Transverse colon (tissue), 3 donors: ENCODE results near the gene RSU1.

Experiments
- CTCF ChIP-seq, 5 experiments: fragments of 200-600 bp in 3 of 5; fragments of 450-650 bp in 2 of 5; sonication (generic) in 3 of 5; IDR thresholded peaks; 1 replicate in 2 of 5; 2 replicates in 3 of 5; pipeline ENCODE4 v1.5.1; 2016 to 2017; ENCODE audit warnings: antibody characterized with exemption in 5 of 5, inconsistent platforms in 3 of 5, mild to moderate bottlenecking in 2 of 5, moderate library complexity in 1 of 5
- EP300 ChIP-seq: sonication (generic); formaldehyde crosslinking; IDR thresholded peaks from one replicate; pipeline ENCODE4 v1.6.1; 2017; ENCODE audit warnings: antibody characterized with exemption, low read depth
- POLR2A ChIP-seq: fragments of 450-650 bp; IDR thresholded peaks from one replicate; pipeline ENCODE4 v1.6.1; 2016; ENCODE audit warnings: antibody characterized with exemption, mild to moderate bottlenecking, moderate library complexity

DNA sequence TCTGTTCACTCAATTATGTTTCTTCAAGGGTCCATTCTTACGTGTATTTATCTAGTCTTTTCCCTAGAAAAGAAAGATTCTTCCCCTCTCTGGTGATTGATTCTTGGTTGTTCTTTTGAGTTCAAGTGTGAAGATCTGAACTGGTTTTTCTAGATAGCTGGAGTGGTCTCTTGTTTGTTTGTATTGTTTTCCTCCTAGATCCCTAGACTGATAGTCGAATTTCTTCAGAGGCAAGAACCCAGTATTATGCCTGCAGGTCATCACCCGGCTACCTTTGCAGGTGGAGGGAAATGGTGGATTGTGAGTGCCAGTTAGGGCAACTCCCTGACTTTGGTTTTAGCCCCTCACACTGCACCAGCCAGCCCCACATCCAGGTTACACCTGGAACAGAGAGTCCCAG, 2.2 kb upstream of the RSU1 start:
- no peak for TF ChIP-seq CTCF (IDR thresholded peaks at IDR 0.05)
- no peak for TF ChIP-seq EP300
- TF ChIP-seq POLR2A, result no peak
